Lower leg skin (tissue), 4 donors: ENCODE results near the gene ZMIZ2. TPM values are rescaled to one million over a fixed set of nuclear protein-coding genes. Genes with fewer than 3 reads are reported as not detected.
"Not testable (repeated sequence)": the region's sequence is repeated elsewhere in the genome, so short reads cannot be mapped to it uniquely, and the experiment has no call there.

Experiments
- DNase-seq, 2 donors: peaks; one replicate each; pipeline ENCODE4 v3.0.0-alpha.2; 2019; ENCODE audit warnings: low spot score in 2 of 2
- H3K4me3 ChIP-seq: fragments of 200-600 bp; sonication (generic); 2 replicates; pipeline ENCODE4 v1.5.1; 2017; ENCODE audit warnings: mild to moderate bottlenecking, low read depth; ENCODE audit not compliant: poor library complexity, severe bottlenecking
- CTCF ChIP-seq, 3 donors: fragments of 450-650 bp; IDR thresholded peaks; one replicate each; pipeline ENCODE4 v1.5.1; 2016; ENCODE audit warnings: antibody characterized with exemption in 3 of 3, mild to moderate bottlenecking in 3 of 3, moderate library complexity in 2 of 3
- POLR2A ChIP-seq, 2 donors: fragments of 450-650 bp; IDR thresholded peaks; one replicate each; pipeline ENCODE4 v1.6.1; 2016 to 2017; ENCODE audit warnings: antibody characterized with exemption in 2 of 2, mild to moderate bottlenecking in 1 of 2, moderate library complexity in 1 of 2
- WGBS, 2 donors: methylation state at CpG; one replicate each; pipeline ENCODE4 v1.1.5; 2018; 5-methylcytosine and 5-hydroxymethylcytosine counted together
- intact Hi-C: fragments of 100-400 bp; cut with DNase I; formaldehyde crosslinking; loops from one replicate; pipeline ENCODE4 v1.15.0; 2023; ENCODE audit warnings: low total_unique reads
- total RNA-seq, 4 donors: library from RNA; depleted of rRNA; stranded (reverse); fragments of >200 nt; gene quantifications; one replicate each; pipeline ENCODE4 v1.1.0, GENCODE V29; 2016

The ZMIZ2 gene
- 10 to 100 TPM; 21.1 to 36.0 (median 24.7) TPM for total RNA-seq

GRCh38 chr7:44748045-44748947 is at the start of gene ZMIZ2:
TSS of gene ZMIZ2 (plus strand) at chr7:44748847. CDS start at chr7:44756250, 7,403 bp downstream.
- DNase-seq = peak; percentile 85 to 99
- TF ChIP-seq CTCF (IDR thresholded peaks at IDR 0.05) = no peak
- no peak for TF ChIP-seq POLR2A (IDR thresholded peaks at IDR 0.05)
- WGBS, 2 donors = 1 to 3% methylated on average over 20 to 47 of the region's 92 CpGs
- intact Hi-C loops = no loop called here
- H3K4me3 ChIP-seq = peak within 1 kb of the TSS; percentile 67

GRCh38 chr7:44699598-44699997 is 49.0 kb upstream of the ZMIZ2 start:
- intact Hi-C loops = not testable (repeated sequence)
- WGBS, 2 donors = 88% methylated on average over 2 of the region's 2 CpGs

GRCh38 chr7:44700322-44700721 is 48.3 kb upstream of the ZMIZ2 start:
- no peak overlapping the region for H3K4me3 ChIP-seq
- TF ChIP-seq POLR2A (IDR thresholded peaks at IDR 0.05) (no peak), CTCF (IDR thresholded peaks at IDR 0.05) (no peak)
- 89 to 90% methylated on average over 8 of the region's 8 CpGs for WGBS, 2 donors
- intact Hi-C loops = no loop called here
- DNase-seq = peak in 1 of 2 donors; percentile 42

More at GRCh38 chr7:44699598-44699997, 49.0 kb upstream of the ZMIZ2 start:
- not testable (repeated sequence) for DNase-seq, H3K4me3 ChIP-seq

GRCh38 chr7:44703391-44703790 is 45.3 kb upstream of the ZMIZ2 start:
- intact Hi-C loops, DNase-seq, H3K4me3 ChIP-seq: not testable (repeated sequence)
- WGBS, 2 donors = 91 to 95% methylated on average over 10 of the region's 10 CpGs

GRCh38 chr7:44703921-44704320 is 44.7 kb upstream of the ZMIZ2 start:
- 73 to 76% methylated on average over 1 of the region's 1 CpG for WGBS, 2 donors
- no peak overlapping the region for H3K4me3 ChIP-seq
- no peak for TF ChIP-seq CTCF (IDR thresholded peaks at IDR 0.05)
- TF ChIP-seq POLR2A (IDR thresholded peaks at IDR 0.05) = no peak
- no peak for DNase-seq
- intact Hi-C loops = no loop called here

- H3K4me3 ChIP-seq = no peak overlapping the region
- TF ChIP-seq POLR2A (IDR thresholded peaks at IDR 0.05) (no peak), CTCF (IDR thresholded peaks at IDR 0.05) (no peak)
- 95 to 98% methylated on average over 3 of the region's 3 CpGs for WGBS, 2 donors
- intact Hi-C loops = no loop called here
- no peak for DNase-seq
Measured at GRCh38 chr7:44705434-44705833, 43.2 kb upstream of the ZMIZ2 start.
